Cardiac muscle cell (in vitro differentiated cells and primary cell): ENCODE data around the gene HJURP. TPM values are rescaled to one million over a fixed set of nuclear protein-coding genes. Genes with fewer than 3 reads are reported as not detected.
"Not testable (repeated sequence)": the region's sequence is repeated elsewhere in the genome, so short reads cannot be mapped to it uniquely, and the experiment has no call there.

Experiments
- DNase-seq, 2 donors: peaks; one replicate each; pipeline versions ENCODE4 v3.0.0 to v3.0.0-alpha.2; 2010 to 2017; ENCODE audit warnings: low read depth in 1 of 2, low spot score in 1 of 2
- H3K27ac ChIP-seq: fragments of 200-600 bp; sonication (generic); 2 replicates; pipeline ENCODE4 v1.5.1; 2016
- H3K27me3 ChIP-seq: fragments of 200-600 bp; sonication (generic); 2 replicates; pipeline ENCODE4 v1.6.0; 2016; ENCODE audit warnings: control low read depth
- H3K36me3 ChIP-seq: fragments of 200-600 bp; sonication (generic); 2 replicates; pipeline ENCODE4 v1.5.1; 2016; ENCODE audit warnings: control low read depth
- H3K4me1 ChIP-seq: fragments of 200-600 bp; sonication (generic); 2 replicates; pipeline ENCODE4 v1.8.1; 2017; ENCODE audit warnings: low read depth, mild to moderate bottlenecking, mixed run types
- H3K4me3 ChIP-seq: fragments of 200-600 bp; sonication (generic); 2 replicates; pipeline ENCODE4 v1.5.1; 2016; ENCODE audit warnings: mild to moderate bottlenecking
- H3K9me3 ChIP-seq: fragments of 200-600 bp; sonication (generic); 2 replicates; pipeline ENCODE4 v1.5.1; 2017; ENCODE audit warnings: low read depth, mild to moderate bottlenecking, control low read depth
- CTCF ChIP-seq: IDR thresholded peaks from 2 replicates; pipeline ENCODE4 v1.5.1; 2012; ENCODE audit warnings: low read depth, mild to moderate bottlenecking, low read length
- polyA plus RNA-seq: library from polyadenylated mRNA; unstranded; fragments of >200 nt; fragmentation: Nextera tagmentation; extraction: Ambion mirVana; gene quantifications from 2 replicates; pipeline ENCODE4 v1.2.1, GENCODE V29; 2016
- total RNA-seq: library from RNA; depleted of rRNA; stranded (reverse); fragments of >200 nt; gene quantifications from 2 replicates; pipeline ENCODE4 v1.2.3, GENCODE V29; 2016

HJURP gene
- total RNA-seq (14.3 and 53.3 TPM in 2 replicates), polyA plus RNA-seq (8.0 and 36.3 TPM in 2 replicates)

GRCh38 chr2:233854241-233854981 lies at the start of gene HJURP:
Gene HJURP, minus strand, starts transcription at chr2:233854535. Its CDS starts 35 bp downstream, at chr2:233854500.
- peak; percentile 96 for DNase-seq
- TF ChIP-seq CTCF: no peak
- Histone ChIP-seq H3K4me1 (peaks cover 17% of the 10 kb centered on the region), H3K9me3 (no peaks in the 10 kb centered on the region), H3K4me3 (peak within 1 kb of the TSS; percentile 88), H3K27ac (peak within 1 kb of the TSS; percentile 59), H3K27me3 (no peaks in the 10 kb centered on the region), H3K36me3 (no peaks in the 10 kb centered on the region)

GRCh38 chr2:233901884-233902283 lies 47.5 kb upstream of the HJURP start:
- Histone ChIP-seq H3K4me3 (no peak overlapping the region), H3K36me3 (no peaks in the 10 kb centered on the region), H3K27me3 (no peaks in the 10 kb centered on the region), H3K4me1 (no peaks in the 10 kb centered on the region), H3K27ac (no peak overlapping the region), H3K9me3 (no peaks in the 10 kb centered on the region)
- no peak for DNase-seq
- TF ChIP-seq CTCF: no peak

GRCh38 chr2:233901367-233901766 lies 47.0 kb upstream of the HJURP start:
- no peaks in the 10 kb centered on the region for H3K27me3 ChIP-seq
- no peak for DNase-seq
- H3K27ac ChIP-seq: no peak overlapping the region
- H3K4me3 ChIP-seq: no peak overlapping the region
- H3K9me3 ChIP-seq: no peaks in the 10 kb centered on the region
- TF ChIP-seq CTCF: no peak
- H3K4me1 ChIP-seq: no peaks in the 10 kb centered on the region
- no peaks in the 10 kb centered on the region for H3K36me3 ChIP-seq

GRCh38 chr2:233896253-233896652 lies 41.9 kb upstream of the HJURP start:
- not testable (repeated sequence) for H3K4me3 ChIP-seq, H3K9me3 ChIP-seq, H3K27ac ChIP-seq, H3K36me3 ChIP-seq, H3K27me3 ChIP-seq, H3K4me1 ChIP-seq
- DNase-seq: peak in 1 of 2 donors; percentile 16

- Histone ChIP-seq H3K4me1 (no peaks in the 10 kb centered on the region), H3K9me3 (no peaks in the 10 kb centered on the region), H3K36me3 (no peaks in the 10 kb centered on the region), H3K4me3 (no peak overlapping the region), H3K27ac (no peak overlapping the region), H3K27me3 (no peaks in the 10 kb centered on the region)
- DNase-seq: no peak
- no peak for TF ChIP-seq CTCF
Observed at GRCh38 chr2:233892793-233893192, 38.5 kb upstream of the HJURP start.

- no peak for DNase-seq
- no peak overlapping the region for H3K4me3 ChIP-seq
- TF ChIP-seq CTCF: no peak
- no peak overlapping the region for H3K27ac ChIP-seq
- H3K36me3 ChIP-seq: no peaks in the 10 kb centered on the region
- no peaks in the 10 kb centered on the region for H3K4me1 ChIP-seq
- no peaks in the 10 kb centered on the region for H3K27me3 ChIP-seq
- H3K9me3 ChIP-seq: no peaks in the 10 kb centered on the region
Observed at GRCh38 chr2:233882353-233882752, 28.0 kb upstream of the HJURP start.

GRCh38 chr2:233872125-233872524 lies 17.8 kb upstream of the HJURP start:
- not testable (repeated sequence) for H3K4me3 ChIP-seq, H3K27ac ChIP-seq, DNase-seq, H3K36me3 ChIP-seq, H3K4me1 ChIP-seq, H3K9me3 ChIP-seq
- peaks cover 22% of the 10 kb centered on the region for H3K27me3 ChIP-seq
